ENCODE measurements around the gene VHLL. TPM values are rescaled to one million over a fixed set of nuclear protein-coding genes. Genes with fewer than 3 reads are reported as not detected.

VHLL gene
- polyA plus RNA-seq, 1 donor (not counting 4 experiments of a cell fraction or from before 2014, with no cell fraction given) = not detected

DNA sequence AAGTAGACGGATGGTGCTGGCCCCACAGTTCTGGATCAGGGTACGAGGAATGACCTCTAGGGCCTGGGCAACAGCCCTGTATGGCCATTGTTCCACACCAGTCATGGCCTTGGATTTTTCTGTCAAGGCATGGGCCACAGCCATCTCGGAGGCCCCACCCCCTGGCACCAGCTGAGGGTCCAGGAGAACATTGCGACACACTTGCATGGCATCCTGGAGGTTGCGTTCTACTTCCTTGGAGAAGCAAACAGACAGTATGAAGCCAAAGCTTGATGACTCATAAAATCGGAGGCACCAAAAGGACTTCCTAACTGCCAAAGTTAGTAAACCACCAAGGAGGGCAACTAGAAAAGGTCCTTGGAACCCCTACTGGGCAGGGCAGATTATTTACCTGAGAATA, 11.9 kb upstream of the VHLL start:
- no peak overlapping the region for H2AFZ ChIP-seq (ENCODE audit: control insufficient read depth, low read length)
- no peak overlapping the region for H3K4me3 ChIP-seq (ENCODE audit: control insufficient read depth in 2 of 3, extremely low read depth in 1 of 3, insufficient read depth in 2 of 3, low read depth in 1 of 3, low read length in 3 of 3)
- dilution Hi-C loops (cut with MboI; ENCODE audit: extremely low pct_ligation_motif_present, low sequenced_read_pairs) = no loop called here
- peaks cover 32 to 33% of the 10 kb centered on the region in 2 experiments for H3K36me3 ChIP-seq (ENCODE audit: control insufficient read depth in 2 of 2, extremely low read depth in 1 of 2, insufficient read depth in 2 of 2, low read length in 2 of 2)
- TF ChIP-seq EZH2 (IDR thresholded peaks at IDR 0.05; ENCODE audit: low read length) = no peak
- no peak for TF ChIP-seq CTCF (optimal IDR thresholded peaks at IDR 0.05 in 1 of 3, IDR thresholded peaks at IDR 0.05 in 1 of 3, conservative IDR thresholded peaks at IDR 0.05 in 1 of 3; ENCODE audit: extremely low read depth in 1 of 3, insufficient read depth in 2 of 3, low read length in 3 of 3)
- no peak overlapping the region for H3K27ac ChIP-seq (ENCODE audit: control insufficient read depth, insufficient read depth, low read length)
- no peak for FAIRE-seq
- H3K27me3 ChIP-seq (ENCODE audit: control insufficient read depth, extremely low read depth, insufficient read depth, low read length) = no peaks in the 10 kb centered on the region
- H3K4me2 ChIP-seq (ENCODE audit: control insufficient read depth, extremely low read depth, insufficient read depth, low read depth, low read length) = no peak overlapping the region
- H3K9ac ChIP-seq (ENCODE audit: control insufficient read depth, extremely low read depth, insufficient read depth, low read length) = no peak overlapping the region
- H4K20me1 ChIP-seq (ENCODE audit: control insufficient read depth, extremely low read depth, insufficient read depth, low read length) = no peaks in the 10 kb centered on the region
- peaks cover 2% of the 10 kb centered on the region for H3K9me1 ChIP-seq (ENCODE audit: control insufficient read depth, extremely low read depth, insufficient read depth, low read length)
- no peaks in the 10 kb centered on the region for H3K9me3 ChIP-seq (ENCODE audit: control insufficient read depth, low read depth, low read length)
- H3K79me2 ChIP-seq (ENCODE audit: control insufficient read depth, insufficient read depth, low read length) = peaks cover 3% of the 10 kb centered on the region
- no peak for DNase-seq (ENCODE audit: low read depth, low spot score)
- H3K4me1 ChIP-seq (ENCODE audit: control insufficient read depth, extremely low read depth, insufficient read depth, low read length) = peaks cover 3% of the 10 kb centered on the region

DNA sequence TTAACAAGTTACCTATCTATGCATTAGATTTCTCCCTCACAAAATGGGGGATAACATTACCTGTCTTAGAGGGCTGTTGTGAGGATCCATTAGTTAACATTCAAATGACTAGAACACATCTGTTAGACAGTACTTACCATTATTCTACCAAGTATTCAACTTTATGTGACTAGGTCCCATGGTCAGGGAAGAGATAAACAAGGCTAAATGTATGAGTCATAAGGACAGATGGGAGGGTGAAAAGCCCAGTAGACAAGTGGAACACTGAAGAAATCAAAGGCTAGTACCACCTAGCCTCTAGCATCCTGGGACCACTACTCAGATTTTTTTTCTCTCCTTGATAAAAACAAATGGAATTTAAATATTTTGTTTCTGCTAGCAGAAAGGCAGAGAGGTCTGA, 9.0 kb upstream of the VHLL start:
- no peaks in the 10 kb centered on the region for H3K9me3 ChIP-seq (ENCODE audit: control insufficient read depth, low read depth, low read length)
- no peak overlapping the region for H3K4me2 ChIP-seq (ENCODE audit: control insufficient read depth, extremely low read depth, insufficient read depth, low read depth, low read length)
- no peak overlapping the region for H3K27ac ChIP-seq (ENCODE audit: control insufficient read depth, insufficient read depth, low read length)
- H3K79me2 ChIP-seq (ENCODE audit: control insufficient read depth, insufficient read depth, low read length) = no peaks in the 10 kb centered on the region
- H4K20me1 ChIP-seq (ENCODE audit: control insufficient read depth, extremely low read depth, insufficient read depth, low read length) = no peaks in the 10 kb centered on the region
- no peak for FAIRE-seq
- H2AFZ ChIP-seq (ENCODE audit: control insufficient read depth, low read length) = no peak overlapping the region
- dilution Hi-C loops (cut with MboI; ENCODE audit: extremely low pct_ligation_motif_present, low sequenced_read_pairs) = no loop called here
- no peaks in the 10 kb centered on the region for H3K27me3 ChIP-seq (ENCODE audit: control insufficient read depth, extremely low read depth, insufficient read depth, low read length)
- TF ChIP-seq CTCF (optimal IDR thresholded peaks at IDR 0.05 in 1 of 3, IDR thresholded peaks at IDR 0.05 in 1 of 3, conservative IDR thresholded peaks at IDR 0.05 in 1 of 3; ENCODE audit: extremely low read depth in 1 of 3, insufficient read depth in 2 of 3, low read length in 3 of 3) (no peak), EZH2 (IDR thresholded peaks at IDR 0.05; ENCODE audit: low read length) (no peak)
- peaks cover 29% of the 10 kb centered on the region in 2 experiments for H3K36me3 ChIP-seq (ENCODE audit: control insufficient read depth in 2 of 2, extremely low read depth in 1 of 2, insufficient read depth in 2 of 2, low read length in 2 of 2)
- DNase-seq (ENCODE audit: low read depth, low spot score) = no peak
- H3K9ac ChIP-seq (ENCODE audit: control insufficient read depth, extremely low read depth, insufficient read depth, low read length) = no peak overlapping the region
- peaks cover 2% of the 10 kb centered on the region for H3K9me1 ChIP-seq (ENCODE audit: control insufficient read depth, extremely low read depth, insufficient read depth, low read length)
- peaks cover 3% of the 10 kb centered on the region for H3K4me1 ChIP-seq (ENCODE audit: control insufficient read depth, extremely low read depth, insufficient read depth, low read length)
- H3K4me3 ChIP-seq (ENCODE audit: control insufficient read depth in 2 of 3, extremely low read depth in 1 of 3, insufficient read depth in 2 of 3, low read depth in 1 of 3, low read length in 3 of 3) = no peak overlapping the region

Measured in keratinocyte (primary cell).